GM21723 (cell line): ENCODE measurements around the gene LY9.
"Not testable (repeated sequence)": the region's sequence is repeated elsewhere in the genome, so short reads cannot be mapped to it uniquely, and the experiment has no call there.

ENCODE experiments used
- ATAC-seq: cut with Tn5 transposase; IDR thresholded peaks from one replicate; pipeline ENCODE4 v1.9.1; 2021; ENCODE audit warnings: mild to moderate bottlenecking, moderate library complexity; ENCODE audit not compliant: unreplicated experiment

The LY9 gene

GRCh38 chr1:160772331-160772730, 23.6 kb upstream of the LY9 start:
- no peak for ATAC-seq

- no peak for ATAC-seq
These were observed 22.9 kb upstream of the LY9 start for GRCh38 chr1:160773093-160773492.

GRCh38 chr1:160774886-160775719, 20.9 kb upstream of the LY9 start:
- no peak for ATAC-seq

GRCh38 chr1:160776178-160776577, 19.8 kb upstream of the LY9 start:
- no peak for ATAC-seq

GRCh38 chr1:160777486-160778089, 18.4 kb upstream of the LY9 start:
- no peak for ATAC-seq

- ATAC-seq, result no peak
These were observed 17.0 kb upstream of the LY9 start for GRCh38 chr1:160778976-160779375.

- no peak for ATAC-seq
These were observed 16.2 kb upstream of the LY9 start for GRCh38 chr1:160779626-160780397.

- no peak for ATAC-seq
These were observed 15.6 kb upstream of the LY9 start for GRCh38 chr1:160780398-160780755.

- no peak for ATAC-seq
These were observed 14.7 kb upstream of the LY9 start for GRCh38 chr1:160781186-160781766.

GRCh38 chr1:160781914-160782689, 13.9 kb upstream of the LY9 start:
- peak; percentile 88 for ATAC-seq

GRCh38 chr1:160782988-160783765, 12.8 kb upstream of the LY9 start:
- not testable (repeated sequence) for ATAC-seq

- ATAC-seq, result no peak
These were observed 6.8 kb upstream of the LY9 start for GRCh38 chr1:160789051-160789701.

GRCh38 chr1:160789702-160790611, 6.0 kb upstream of the LY9 start:
- peak; percentile 80 for ATAC-seq

- no peak for ATAC-seq
These were observed 1.6 kb upstream of the LY9 start for GRCh38 chr1:160794376-160794775.

GRCh38 chr1:160797271-160797709, 1.3 kb downstream of the LY9 start:
- ATAC-seq, result peak; percentile 29

GRCh38 chr1:160797861-160798273, 1.9 kb downstream of the LY9 start:
- ATAC-seq, result no peak

- ATAC-seq, result no peak
These were observed 2.5 kb downstream of the LY9 start for GRCh38 chr1:160798439-160798838.

GRCh38 chr1:160799641-160800040, 3.7 kb downstream of the LY9 start:
- no peak for ATAC-seq
